A549 (cell line): ENCODE data around the gene MAML3. TPM values are rescaled to one million over a fixed set of nuclear protein-coding genes. Genes with fewer than 3 reads are reported as not detected.

Experiments used
- ATAC-seq, 2 experiments: fragments of 200-7000 bp in 1 of 2; fragments of >200 bp in 1 of 2; cut with Nextera tagmentation in 1 of 2; cut with Tn5 transposase in 1 of 2; 3 replicates each; pipeline versions ENCODE4 v1.8.0 to v1.9.1; 2018 to 2020; ENCODE audit warnings: mild to moderate bottlenecking in 1 of 2, moderate library complexity in 1 of 2
- CTCF ChIA-PET: fragments of 300-600 bp; sonication (Branson Sonifier 250); formaldehyde crosslinking; extraction: SDS; loops from one replicate; lab custom pipeline; 2021; ENCODE audit warnings: antibody characterized with exemption, inconsistent platforms; lab: Yijun Ruan, JAX
- POLR2A ChIA-PET: fragments of 350-600 bp; formaldehyde crosslinking; extraction: SDS; loops from one replicate; lab custom pipeline; 2021; ENCODE audit warnings: antibody characterized with exemption, inconsistent platforms; lab: Yijun Ruan, JAX
- DNase-seq, 2 experiments: peaks; one replicate each; pipeline versions ENCODE4 v3.0.0 to v3.0.0-alpha.2; 2011 to 2016; ENCODE audit warnings: low read depth in 1 of 2, low spot score in 1 of 2
- FAIRE-seq: peaks from 2 replicates; lab custom pipeline; 2011; peaks lifted over from hg19 to GRCh38; lab: Jason Lieb, UNC
- H3K27ac ChIP-seq, 2 experiments: fragments of >200 bp; sonication (Bioruptor Twin); formaldehyde crosslinking; 3 replicates each; pipeline ENCODE4 v1.5.1; 2016 to 2017
- H3K4me1 ChIP-seq: fragments of >200 bp; sonication (Bioruptor Twin); formaldehyde crosslinking; 3 replicates; pipeline ENCODE4 v1.6.1; 2016
- H3K4me2 ChIP-seq: fragments of >200 bp; sonication (Bioruptor Twin); formaldehyde crosslinking; 3 replicates; pipeline ENCODE4 v1.6.1; 2016
- H3K4me3 ChIP-seq: fragments of >200 bp; sonication (Bioruptor Twin); formaldehyde crosslinking; 3 replicates; pipeline ENCODE4 v1.5.1; 2016
- H3K9me3 ChIP-seq: fragments of >200 bp; sonication (Bioruptor Twin); formaldehyde crosslinking; 3 replicates; pipeline ENCODE4 v1.6.1; 2016
- BCL3 ChIP-seq: fragments of >200 bp; sonication (Bioruptor Twin); formaldehyde crosslinking; IDR thresholded peaks from 3 replicates; pipeline ENCODE4 v1.6.1; 2016
- CBX2 ChIP-seq: fragments of 200-600 bp; sonication (generic); IDR thresholded peaks from 2 replicates; pipeline ENCODE4 v1.6.1; 2016; ENCODE audit warnings: low read depth, mild to moderate bottlenecking, borderline replicate concordance
- CBX8 ChIP-seq: fragments of 200-600 bp; sonication (generic); IDR thresholded peaks from 2 replicates; pipeline ENCODE4 v1.6.1; 2016
- EHMT2 ChIP-seq: fragments of 200-600 bp; sonication (generic); IDR thresholded peaks from 2 replicates; pipeline ENCODE4 v1.6.1; 2016; ENCODE audit warnings: antibody characterized with exemption, low read depth, mild to moderate bottlenecking, moderate library complexity
- FOSL2 ChIP-seq, 2 experiments: fragments of 450-650 bp in 1 of 2; fragments of >200 bp in 1 of 2; sonication (Bioruptor Twin) in 1 of 2; formaldehyde crosslinking; IDR thresholded peaks; 2 replicates each; pipeline versions ENCODE4 v1.5.0 to v1.6.1; 2016 to 2020; ENCODE audit warnings: mild to moderate bottlenecking in 1 of 2, moderate library complexity in 1 of 2
- GATA3 ChIP-seq: IDR thresholded peaks from 2 replicates; pipeline ENCODE4 v1.6.1; 2012; ENCODE audit warnings: borderline replicate concordance
- HEYL ChIP-seq: fragments of 250-450 bp; sonication (Bioruptor Pico); IDR thresholded peaks from 2 replicates; pipeline ENCODE4 v1.8.0; 2021; ENCODE audit warnings: mild to moderate bottlenecking, moderate library complexity
- JUN ChIP-seq, 2 experiments: fragments of >200 bp; sonication (Bioruptor Twin); formaldehyde crosslinking; IDR thresholded peaks; 2 replicates in 1 of 2; 3 replicates in 1 of 2; pipeline ENCODE4 v1.6.1; 2016 to 2017
- JUNB ChIP-seq: fragments of >200 bp; sonication (Bioruptor Twin); formaldehyde crosslinking; IDR thresholded peaks from 2 replicates; pipeline ENCODE4 v1.6.1; 2016
- MAZ ChIP-seq: fragments of 150-350 bp; IDR thresholded peaks from 2 replicates; pipeline ENCODE4 v1.6.1; 2014; ENCODE audit warnings: antibody characterized with exemption, low read depth, low read length, borderline replicate concordance
- NR3C1 ChIP-seq: fragments of >200 bp; sonication (Bioruptor Twin); formaldehyde crosslinking; IDR thresholded peaks from 3 replicates; pipeline ENCODE4 v1.6.1; 2017
- PHF8 ChIP-seq: fragments of 200-600 bp; sonication (generic); IDR thresholded peaks from 2 replicates; pipeline ENCODE4 v1.6.1; 2016; ENCODE audit warnings: low read depth, mild to moderate bottlenecking, antibody characterized with exemption, moderate library complexity, borderline replicate concordance
- RAD21 ChIP-seq, 2 experiments: fragments of >200 bp in 1 of 2; sonication (Bioruptor Twin) in 1 of 2; formaldehyde crosslinking in 1 of 2; IDR thresholded peaks in 1 of 2; conservative IDR thresholded peaks in 1 of 2; 2 replicates in 1 of 2; 3 replicates in 1 of 2; pipeline ENCODE4 v1.6.1; 2012 to 2018; ENCODE audit warnings: inconsistent platforms in 1 of 2
- SREBF2 ChIP-seq: fragments of 450-650 bp; IDR thresholded peaks from 2 replicates; pipeline ENCODE4 v1.6.1; 2014; ENCODE audit warnings: mild to moderate bottlenecking, moderate library complexity
- WGBS: methylation state at CpG from one replicate; pipeline ENCODE4 v1.1.6; 2017; ENCODE audit errors: missing lambda C conversion rate; 5-methylcytosine and 5-hydroxymethylcytosine counted together
- polyA plus RNA-seq, 4 experiments: library from polyadenylated mRNA; depleted of rRNA in 3 of 4; stranded (reverse); fragments of >200 nt; fragmentation: RNase III in 1 of 4; extraction: RNeasy Plus Mini Kit Qiagen cat#74134 plus additional on column Dnase treatment in 1 of 4; gene quantifications; 2 replicates in 3 of 4; 3 replicates in 1 of 4; pipeline ENCODE4 v1.2.3, GENCODE V29; 2011 to 2017
- TF ChIP-seq, protein P1 (sequence below): fragments of 150-350 bp; IDR thresholded peaks from 2 replicates; pipeline ENCODE4 v1.6.1; 2014; ENCODE audit warnings: low read depth, mild to moderate bottlenecking, low read length

The MAML3 gene
- polyA plus RNA-seq, 2 of the 4 experiments (the other 2 are of a cell fraction) = 9.0 to 22.2 TPM

DNA sequence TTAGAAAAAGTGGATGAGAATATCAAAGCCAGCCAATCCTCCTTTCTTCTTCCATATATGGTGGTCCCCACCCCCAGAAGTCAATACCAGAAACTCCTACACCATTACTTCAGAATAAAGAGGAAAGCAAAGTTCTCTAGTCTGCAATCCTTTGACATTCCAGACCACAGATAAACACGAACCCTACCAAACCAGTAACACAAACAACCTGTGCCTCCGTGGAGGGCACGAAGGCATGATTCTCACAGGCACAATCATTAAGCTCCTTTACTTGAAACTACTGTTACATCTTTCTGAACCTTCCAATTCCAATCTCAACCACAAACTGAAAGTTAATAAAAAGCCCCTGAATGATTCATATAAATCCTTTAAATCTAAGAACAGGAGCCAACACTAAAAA is 16.3 kb downstream of the MAML3 start:
- 8% methylated on average over 3 of the region's 3 CpGs for WGBS
- Histone ChIP-seq H3K4me3 (peak overlapping the region; percentile 20; the same call in 1 of the 3 replicates), H3K9me3 (no peaks in the 10 kb centered on the region), H3K27ac (peak overlapping the region; percentile 69 to 86), H3K4me2 (peak overlapping the region; percentile 69), H3K4me1 (peaks cover 85% of the 10 kb centered on the region)
- DNase-seq (peak in 1 of 2 experiments; percentile 61), FAIRE-seq (no peak), ATAC-seq (peak in 1 of 2 experiments; percentile 52; a peak in 3 of 6 replicates)
- CTCF ChIA-PET = interaction anchor here (1.0 kb wide), 1 partner anchor 116 kb away, joined by 5 read pairs; no protein-coding TSS in a partner anchor
- POLR2A ChIA-PET = no interaction called here
- TF ChIP-seq MAZ = no peak
- TF ChIP-seq RAD21 (conservative IDR thresholded peaks at IDR 0.05 in 1 of 2, IDR thresholded peaks at IDR 0.05 in 1 of 2) = no peak

GRCh38 chr4:140136509-140136908 is 17.5 kb downstream of the MAML3 start:
- ATAC-seq (peak; percentile 21 to 53; a peak in 2 of 6 replicates), FAIRE-seq (no peak), DNase-seq (peak in 1 of 2 experiments; percentile 57)
- ChIA-PET CTCF (no interaction called here), POLR2A (no interaction called here)
- Histone ChIP-seq H3K4me1 (peaks cover 95% of the 10 kb centered on the region), H3K27ac (peak overlapping the region; percentile 69 to 86), H3K9me3 (no peaks in the 10 kb centered on the region), H3K4me2 (peak overlapping the region; percentile 69), H3K4me3 (peak overlapping the region; percentile 20; the same call in 2 of the 3 replicates)
- TF ChIP-seq NR3C1 (no peak), FOSL2 (IDR thresholded peaks at IDR 0.05) (peak; percentile 44), FOSL2 (CRISPR knock-in tag; IDR thresholded peaks at IDR 0.05) (peak; percentile 88), JUNB (peak; percentile 70), EHMT2 (no peak), RAD21 (conservative IDR thresholded peaks at IDR 0.05 in 1 of 2, IDR thresholded peaks at IDR 0.05 in 1 of 2) (no peak), GATA3 (peak; percentile 19; the same call in 1 of the 2 replicates), CBX2 (no peak), PHF8 (no peak), JUN (IDR thresholded peaks at IDR 0.05) (0 out of 5 replicates have a peak, but pooled peaks of 1 of the 2 experiments have one; percentile 28)
- TF ChIP-seq, protein P1, sequence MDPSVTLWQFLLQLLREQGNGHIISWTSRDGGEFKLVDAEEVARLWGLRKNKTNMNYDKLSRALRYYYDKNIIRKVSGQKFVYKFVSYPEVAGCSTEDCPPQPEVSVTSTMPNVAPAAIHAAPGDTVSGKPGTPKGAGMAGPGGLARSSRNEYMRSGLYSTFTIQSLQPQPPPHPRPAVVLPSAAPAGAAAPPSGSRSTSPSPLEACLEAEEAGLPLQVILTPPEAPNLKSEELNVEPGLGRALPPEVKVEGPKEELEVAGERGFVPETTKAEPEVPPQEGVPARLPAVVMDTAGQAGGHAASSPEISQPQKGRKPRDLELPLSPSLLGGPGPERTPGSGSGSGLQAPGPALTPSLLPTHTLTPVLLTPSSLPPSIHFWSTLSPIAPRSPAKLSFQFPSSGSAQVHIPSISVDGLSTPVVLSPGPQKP = no peak
- WGBS = 16% methylated on average over 4 of the region's 4 CpGs

DNA sequence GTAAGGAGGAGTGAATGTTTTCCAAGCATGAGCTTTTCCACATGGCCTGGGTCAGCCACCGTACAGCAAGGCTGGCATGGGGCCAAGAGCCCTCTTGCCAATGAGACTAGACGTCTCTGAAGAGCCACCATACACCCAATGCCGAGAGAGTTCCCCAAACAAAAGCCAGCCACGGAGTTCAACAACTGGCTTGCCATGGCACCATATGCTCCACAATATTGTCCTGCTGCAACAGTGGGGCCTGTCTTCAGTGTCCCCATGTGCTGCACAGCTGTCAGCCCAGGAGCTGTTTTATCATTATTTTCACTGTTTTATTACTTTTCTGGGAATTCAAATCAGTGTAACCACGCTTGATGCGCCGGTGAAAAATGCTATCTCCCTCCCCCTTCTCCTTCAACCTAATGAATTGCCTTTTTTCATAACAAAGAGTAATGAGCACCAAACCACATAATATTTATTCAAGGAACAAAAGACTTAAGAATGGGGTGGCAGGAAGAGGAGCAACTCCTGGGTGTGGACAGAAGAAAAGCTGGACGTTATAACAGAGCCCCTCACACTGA is 18.4 kb downstream of the MAML3 start:
- TF ChIP-seq HEYL (CRISPR knock-in tag) = no peak
- no peak for TF ChIP-seq BCL3
- TF ChIP-seq CBX8 = no peak
- TF ChIP-seq SREBF2 = no peak
- TF ChIP-seq, all 56 proteins: peak for 0
- DNase-seq (peak in 1 of 2 experiments; percentile 58), FAIRE-seq (no peak), ATAC-seq (peak; percentile 25 to 34; a peak in 3 of 6 replicates)
- no peak overlapping the region; the same call in 2 of the 3 replicates for H3K4me3 ChIP-seq
- 37% methylated on average over 8 of the region's 8 CpGs for WGBS
- peak overlapping the region; percentile 69 for H3K4me2 ChIP-seq
- H3K4me1 ChIP-seq = peaks cover 95% of the 10 kb centered on the region
- ChIA-PET CTCF (no interaction called here), POLR2A (no interaction called here)
- H3K27ac ChIP-seq = peak overlapping the region; percentile 69 to 86
- no peaks in the 10 kb centered on the region for H3K9me3 ChIP-seq
